Upper lobe of right lung (tissue), 1 donor: ENCODE measurements around the gene DUSP10. TPM values are rescaled to one million over a fixed set of nuclear protein-coding genes. Genes with fewer than 3 reads are reported as not detected.

Source experiments
- ATAC-seq: fragments of 200-7000 bp; cut with Tn5 transposase; one replicate; pipeline ENCODE4 v1.9.1; 2020; ENCODE audit warnings: mild to moderate bottlenecking, moderate library complexity
- DNase-seq: peaks from one replicate; pipeline ENCODE4 v3.0.0-alpha.2; 2020
- H3K27ac ChIP-seq: fragments of 200-600 bp; one replicate; pipeline ENCODE4 v1.8.0; 2022
- H3K27me3 ChIP-seq: fragments of 200-600 bp; one replicate; pipeline ENCODE4 v1.8.0; 2022; ENCODE audit warnings: mild to moderate bottlenecking
- H3K36me3 ChIP-seq: fragments of 200-600 bp; one replicate; pipeline ENCODE4 v1.8.0; 2022
- H3K4me1 ChIP-seq: fragments of 200-600 bp; one replicate; pipeline ENCODE4 v1.8.0; 2022
- H3K4me3 ChIP-seq: fragments of 200-600 bp; one replicate; pipeline ENCODE4 v1.8.0; 2022; ENCODE audit warnings: mild to moderate bottlenecking
- H3K9me3 ChIP-seq: fragments of 200-600 bp; one replicate; pipeline ENCODE4 v1.8.0; 2022
- CTCF ChIP-seq: fragments of 200-600 bp; IDR thresholded peaks from one replicate; pipeline ENCODE4 v1.8.0; 2022; ENCODE audit warnings: antibody characterized with exemption
- intact Hi-C: fragments of 100-400 bp; cut with DNase I; formaldehyde crosslinking; loops from one replicate; pipeline ENCODE4 v1.11.0; 2022
- total RNA-seq: library from RNA; stranded (reverse); fragmentation: NEBNext Ultra II Directional; extraction: Animal tissue kit (Norgen Biotek cat#: 25700); gene quantifications from one replicate; pipeline ENCODE4 v1.2.1, GENCODE V29; 2021
- donor health status: DM: no; HTN: yes; CAD: no; lungs with severe emphysema.

DUSP10 gene
- total RNA-seq, 1 donor from 2014 or later, result 8.2 TPM

DNA sequence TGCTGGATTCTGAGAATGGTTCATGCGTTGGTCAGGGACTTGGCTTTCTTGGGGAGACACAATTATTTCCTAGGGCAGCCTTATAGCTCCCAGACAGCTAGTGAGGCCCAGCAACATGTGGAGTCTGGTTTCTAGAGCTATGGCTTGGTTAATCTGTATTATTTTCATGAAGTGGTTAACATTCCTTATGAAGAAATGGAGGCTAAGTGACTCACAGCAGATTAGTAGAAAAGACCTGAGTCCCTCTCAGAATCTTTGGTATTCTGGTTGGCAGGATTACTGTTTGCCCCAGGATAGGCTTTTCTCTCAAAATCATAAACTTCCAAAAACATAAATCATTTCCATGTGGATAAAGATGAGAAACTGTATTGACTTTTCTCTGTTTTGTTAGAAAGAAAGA is 42.3 kb downstream of the DUSP10 start:
- no peak overlapping the region for H3K27ac ChIP-seq
- no peak overlapping the region for H3K4me3 ChIP-seq
- ATAC-seq (no peak), DNase-seq (no peak)
- H3K36me3 ChIP-seq, result peaks cover 9% of the 10 kb centered on the region
- no peaks in the 10 kb centered on the region for H3K9me3 ChIP-seq
- intact Hi-C loops, result no loop called here
- H3K4me1 ChIP-seq, result no peaks in the 10 kb centered on the region
- no peaks in the 10 kb centered on the region for H3K27me3 ChIP-seq
- no peak for TF ChIP-seq CTCF

- Histone ChIP-seq H3K9me3 (no peaks in the 10 kb centered on the region), H3K36me3 (peaks cover 6% of the 10 kb centered on the region), H3K27me3 (no peaks in the 10 kb centered on the region), H3K4me3 (no peak overlapping the region), H3K27ac (no peak overlapping the region), H3K4me1 (no peaks in the 10 kb centered on the region)
- TF ChIP-seq CTCF, result no peak
- DNase-seq (no peak), ATAC-seq (peak; percentile 60)
- intact Hi-C loops, result no loop called here
These were observed 43.1 kb downstream of the DUSP10 start for GRCh38 chr1:221698579-221699349.

DNA sequence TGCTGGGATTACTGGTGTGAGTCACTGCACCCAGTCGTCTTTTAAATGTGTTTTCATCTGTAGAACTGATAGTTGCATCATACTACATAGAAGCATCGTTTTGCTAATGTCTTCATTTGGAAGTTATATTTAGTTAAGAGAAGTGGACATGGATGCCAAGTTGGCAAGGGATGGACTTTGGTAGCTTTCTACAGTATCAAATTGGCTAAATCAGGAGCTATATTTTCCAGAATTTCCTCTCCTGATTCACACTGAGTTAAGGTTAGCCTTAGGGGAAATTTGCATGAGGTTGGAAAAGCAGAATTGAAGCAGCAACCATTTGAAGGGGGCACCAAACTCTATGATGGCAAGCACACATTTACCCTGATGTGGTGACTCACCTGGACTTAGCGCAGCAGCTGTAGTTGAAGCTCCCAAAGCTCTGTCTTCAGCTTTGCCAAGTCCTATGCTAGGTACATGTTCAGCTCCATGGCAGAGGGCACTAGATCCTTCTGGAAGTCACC is 43.9 kb downstream of the DUSP10 start:
- no peaks in the 10 kb centered on the region for H3K4me1 ChIP-seq
- intact Hi-C loops, result no loop called here
- ATAC-seq (no peak), DNase-seq (no peak)
- no peaks in the 10 kb centered on the region for H3K9me3 ChIP-seq
- TF ChIP-seq CTCF, result no peak
- H3K36me3 ChIP-seq, result peaks cover 6% of the 10 kb centered on the region
- no peaks in the 10 kb centered on the region for H3K27me3 ChIP-seq
- H3K4me3 ChIP-seq, result no peak overlapping the region
- H3K27ac ChIP-seq, result no peak overlapping the region

- Histone ChIP-seq H3K4me3 (no peak overlapping the region), H3K4me1 (no peaks in the 10 kb centered on the region), H3K27ac (no peak overlapping the region), H3K36me3 (peaks cover 2% of the 10 kb centered on the region), H3K9me3 (no peaks in the 10 kb centered on the region), H3K27me3 (no peaks in the 10 kb centered on the region)
- intact Hi-C loops, result no loop called here
- no peak for TF ChIP-seq CTCF
- DNase-seq (no peak), ATAC-seq (no peak)
These were observed 45.0 kb downstream of the DUSP10 start for GRCh38 chr1:221696718-221697461.

DNA sequence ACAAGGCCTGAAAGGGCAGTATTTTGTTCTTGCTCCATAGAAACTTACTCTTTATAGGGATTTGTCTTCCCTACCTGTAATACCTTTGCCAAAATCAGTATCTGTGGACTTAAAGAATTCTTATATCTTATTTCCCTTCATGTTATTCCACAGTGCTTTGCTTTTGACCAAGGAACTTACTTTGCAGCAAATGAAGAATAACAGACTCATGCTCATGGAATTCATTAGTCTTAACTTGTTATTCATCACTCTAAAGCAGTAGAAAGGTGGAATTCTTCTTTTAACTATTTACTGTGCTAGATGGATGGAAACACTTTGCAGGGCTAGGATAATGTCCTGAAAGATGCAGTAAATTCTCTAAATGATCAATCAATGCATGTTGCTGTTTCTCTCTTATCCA is 45.9 kb downstream of the DUSP10 start:
- Histone ChIP-seq H3K27ac (no peak overlapping the region), H3K9me3 (no peaks in the 10 kb centered on the region), H3K4me1 (no peaks in the 10 kb centered on the region), H3K27me3 (no peaks in the 10 kb centered on the region), H3K36me3 (no peaks in the 10 kb centered on the region), H3K4me3 (no peak overlapping the region)
- TF ChIP-seq CTCF, result no peak
- DNase-seq (no peak), ATAC-seq (no peak)
- intact Hi-C loops, result no loop called here
